ENCODE results near the gene MAS1.
A peak's percentile ranks its signal among the peaks of the same experiment; 100 is the strongest.
"Not testable (repeated sequence)": the region's sequence is repeated elsewhere in the genome, so short reads cannot be mapped to it uniquely, and the experiment has no call there.

MAS1 gene

GRCh38 chr6:159890792-159891191 is at the start of gene MAS1:
MAS1 (plus strand) TSS chr6:159890988; CDS start chr6:159906956, 15,968 bp downstream.
- DNase-seq = no peak

GRCh38 chr6:159842035-159842434 is 48.8 kb upstream of the MAS1 start:
- DNase-seq = no peak

- no peak for DNase-seq
Observed at GRCh38 chr6:159844737-159845645, 45.8 kb upstream of the MAS1 start.

- DNase-seq = not testable (repeated sequence)
Observed at GRCh38 chr6:159848552-159848951, 42.2 kb upstream of the MAS1 start.

- not testable (repeated sequence) for DNase-seq
Observed at GRCh38 chr6:159849851-159850250, 40.9 kb upstream of the MAS1 start.

- DNase-seq = no peak
Observed at GRCh38 chr6:159852877-159853276, 37.9 kb upstream of the MAS1 start.

GRCh38 chr6:159853754-159854153 is 37.0 kb upstream of the MAS1 start:
- DNase-seq = no peak

GRCh38 chr6:159854959-159855358 is 35.8 kb upstream of the MAS1 start:
- DNase-seq = no peak

GRCh38 chr6:159858259-159858658 is 32.5 kb upstream of the MAS1 start:
- no peak for DNase-seq

- no peak for DNase-seq
Observed at GRCh38 chr6:159860482-159860881, 30.3 kb upstream of the MAS1 start.

GRCh38 chr6:159862103-159862502 is 28.7 kb upstream of the MAS1 start:
- no peak for DNase-seq

- not testable (repeated sequence) for DNase-seq
Observed at GRCh38 chr6:159863341-159863740, 27.4 kb upstream of the MAS1 start.

- DNase-seq = no peak
Observed at GRCh38 chr6:159865226-159865920, 25.4 kb upstream of the MAS1 start.

- no peak for DNase-seq
Observed at GRCh38 chr6:159866286-159867247, 24.2 kb upstream of the MAS1 start.

GRCh38 chr6:159871241-159871640 is 19.5 kb upstream of the MAS1 start:
- DNase-seq = no peak

- DNase-seq = peak in 1 of 2 experiments; percentile 2
Observed at GRCh38 chr6:159871906-159872305, 18.9 kb upstream of the MAS1 start.

- no peak for DNase-seq
Observed at GRCh38 chr6:159874435-159874834, 16.4 kb upstream of the MAS1 start.

- no peak for DNase-seq
Observed at GRCh38 chr6:159875194-159875593, 15.6 kb upstream of the MAS1 start.

- DNase-seq = no peak
Observed at GRCh38 chr6:159876242-159876641, 14.5 kb upstream of the MAS1 start.

- no peak for DNase-seq
Observed at GRCh38 chr6:159877256-159877808, 13.5 kb upstream of the MAS1 start.

- DNase-seq = no peak
Observed at GRCh38 chr6:159878341-159878740, 12.4 kb upstream of the MAS1 start.

GRCh38 chr6:159879856-159880255 is 10.9 kb upstream of the MAS1 start:
- no peak for DNase-seq

Measured in stimulated activated CD4-positive, alpha-beta T cell treated with anti-CD3 and anti-CD28 coated beads, Interleukin-4, amount 100 ng/mL, for 4 hours (primary cell).